Cerebellar cortex (tissue), 1 donor: ENCODE results near the gene TNFRSF6B.

Experiments
- DNase-seq: peaks from one replicate; pipeline ENCODE4 v3.0.0-alpha.2; 2015; ENCODE audit warnings: low spot score

The TNFRSF6B gene

DNA sequence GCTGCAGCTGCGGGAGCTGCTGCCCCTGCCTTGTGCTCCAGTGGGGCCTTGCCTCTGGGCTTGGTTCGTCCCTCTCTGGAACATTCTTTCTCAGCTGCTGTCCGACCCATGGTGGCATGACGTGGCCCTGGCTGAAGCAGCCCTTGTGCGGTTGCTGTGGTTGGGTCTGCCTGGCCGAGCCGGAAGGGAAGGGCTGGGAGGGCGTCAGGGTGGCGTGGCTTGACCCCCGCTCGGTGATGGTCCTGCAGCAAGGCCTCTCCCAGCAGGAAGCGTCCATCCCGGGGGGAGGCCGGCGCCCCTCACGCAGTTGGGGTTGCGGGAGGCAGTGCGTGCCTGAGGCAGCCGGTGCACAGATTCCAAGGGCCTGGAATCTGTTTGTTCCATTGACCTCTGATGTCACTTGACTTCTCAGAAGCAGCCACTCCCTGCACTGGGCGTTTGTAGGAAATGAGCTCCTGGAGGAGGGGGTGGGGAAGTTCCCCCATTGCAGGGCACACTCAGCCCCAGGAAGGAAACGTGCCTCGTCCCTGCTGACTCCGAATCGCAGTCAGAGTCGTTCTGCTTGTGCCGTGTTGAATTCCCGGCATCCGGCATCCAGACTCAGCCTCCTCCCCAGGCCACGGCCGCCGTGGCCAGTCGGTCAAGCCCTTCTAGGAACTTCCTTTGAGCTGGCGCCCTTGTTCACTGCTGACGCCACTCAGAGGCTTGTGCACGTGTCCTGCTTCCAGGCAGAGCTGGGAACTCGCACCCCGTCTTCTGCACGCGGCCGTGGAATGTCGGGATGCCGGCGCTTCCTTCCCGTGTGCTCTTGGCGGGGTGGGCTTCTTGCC is 9.7 kb upstream of the TNFRSF6B start:
- DNase-seq, result no peak

DNA sequence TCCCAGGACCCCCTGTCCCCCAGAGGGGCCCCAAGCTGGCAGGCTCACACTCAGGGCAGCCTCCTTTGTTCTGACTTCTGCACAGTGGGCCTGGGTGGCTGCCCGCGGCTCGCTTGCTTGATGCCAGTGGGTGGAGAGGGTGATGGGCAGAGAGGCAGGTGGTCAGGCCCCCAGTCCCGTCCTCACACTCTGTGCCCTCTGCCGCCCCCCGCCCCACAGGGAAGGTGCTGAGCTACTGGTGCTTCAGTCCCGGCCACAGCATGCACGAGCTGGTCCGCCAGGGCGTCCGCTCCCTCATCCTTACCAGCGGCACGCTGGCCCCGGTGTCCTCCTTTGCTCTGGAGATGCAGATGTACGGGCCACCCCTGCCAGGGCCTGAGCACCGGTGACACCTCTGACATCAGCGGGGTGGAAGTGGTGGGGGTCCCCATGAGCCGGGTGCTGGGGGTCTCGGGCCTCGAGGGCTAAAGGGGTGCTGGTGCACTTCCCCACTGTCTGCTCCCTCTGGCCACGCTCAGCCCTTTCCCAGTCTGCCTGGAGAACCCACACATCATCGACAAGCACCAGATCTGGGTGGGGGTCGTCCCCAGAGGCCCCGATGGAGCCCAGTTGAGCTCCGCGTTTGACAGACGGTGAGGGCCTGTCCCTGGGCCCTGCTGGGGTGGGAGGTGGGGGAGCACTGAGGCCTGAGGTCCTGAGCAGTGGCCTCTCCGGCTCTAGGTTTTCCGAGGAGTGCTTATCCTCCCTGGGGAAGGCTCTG is 8.9 kb upstream of the TNFRSF6B start:
- DNase-seq, result no peak

DNA sequence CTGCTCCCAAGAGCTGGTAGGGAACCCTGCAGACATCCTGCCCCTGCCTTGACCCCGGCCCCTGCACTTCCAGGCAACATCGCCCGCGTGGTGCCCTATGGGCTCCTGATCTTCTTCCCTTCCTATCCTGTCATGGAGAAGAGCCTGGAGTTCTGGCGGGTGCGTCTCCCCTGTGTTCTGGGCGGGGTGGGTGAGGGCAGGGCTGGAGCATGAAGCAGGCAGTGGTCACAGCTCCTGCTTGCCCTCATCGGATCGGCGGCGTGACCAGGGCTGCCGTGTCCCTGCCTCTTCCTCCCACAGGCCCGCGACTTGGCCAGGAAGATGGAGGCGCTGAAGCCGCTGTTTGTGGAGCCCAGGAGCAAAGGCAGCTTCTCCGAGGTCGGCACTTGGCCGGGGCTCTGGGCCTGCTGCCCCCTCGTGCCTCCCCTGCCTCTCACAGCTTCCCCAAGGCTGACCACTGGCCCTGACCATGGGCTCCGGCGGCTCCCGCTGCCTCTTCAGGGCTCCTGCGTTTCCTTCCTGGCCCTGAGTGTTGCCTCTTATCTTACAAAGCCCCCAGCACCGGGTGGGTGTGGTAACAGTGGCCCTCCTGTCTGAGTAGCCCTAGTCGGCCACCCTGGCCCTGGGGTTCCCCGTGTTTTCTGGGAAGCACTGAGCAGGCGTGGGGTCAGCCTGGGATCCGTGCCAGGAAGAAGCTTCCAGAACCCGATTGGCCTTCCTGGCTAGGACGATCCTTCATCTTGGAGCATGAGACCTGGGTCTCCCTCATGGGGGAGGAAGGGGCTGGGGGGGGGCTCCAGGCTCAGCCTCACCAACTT is 8.0 kb upstream of the TNFRSF6B start:
- no peak for DNase-seq

DNA sequence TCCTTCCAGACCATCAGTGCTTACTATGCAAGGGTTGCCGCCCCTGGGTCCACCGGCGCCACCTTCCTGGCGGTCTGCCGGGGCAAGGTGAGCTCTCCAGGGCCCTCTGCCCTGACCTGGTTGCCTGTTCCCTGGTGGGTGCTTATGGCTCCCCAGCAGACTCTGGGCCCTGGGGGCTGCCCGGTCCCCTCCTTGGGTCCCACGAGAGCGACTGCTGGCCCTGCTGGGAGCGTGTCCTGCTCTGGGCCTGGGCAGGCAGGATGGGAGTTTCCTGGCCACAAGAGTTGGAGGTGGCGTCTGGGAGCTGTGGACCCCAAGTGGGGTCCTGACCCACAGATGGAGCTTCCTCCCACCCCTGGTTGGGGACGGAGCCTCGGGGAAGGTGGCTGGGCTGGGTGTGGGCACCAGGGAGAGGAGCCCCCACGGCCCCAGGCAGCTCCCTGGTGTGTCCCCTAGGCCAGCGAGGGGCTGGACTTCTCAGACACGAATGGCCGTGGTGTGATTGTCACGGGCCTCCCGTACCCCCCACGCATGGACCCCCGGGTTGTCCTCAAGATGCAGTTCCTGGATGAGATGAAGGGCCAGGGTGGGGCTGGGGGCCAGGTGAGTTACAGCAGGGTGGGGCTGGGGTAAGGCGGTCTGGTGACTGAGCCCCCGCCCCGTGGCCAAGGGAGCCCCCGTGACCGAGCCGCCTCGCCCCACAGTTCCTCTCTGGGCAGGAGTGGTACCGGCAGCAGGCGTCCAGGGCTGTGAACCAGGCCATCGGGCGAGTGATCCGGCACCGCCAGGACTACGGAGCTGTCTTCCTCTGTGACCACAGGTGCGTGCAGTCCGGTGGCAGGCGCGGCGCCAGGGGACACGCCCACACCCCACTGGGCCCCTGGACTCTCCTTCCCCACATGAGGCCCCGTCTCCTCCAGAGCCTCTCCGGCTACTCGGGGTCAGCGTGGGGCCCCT is 7.1 kb upstream of the TNFRSF6B start:
- no peak for DNase-seq

DNA sequence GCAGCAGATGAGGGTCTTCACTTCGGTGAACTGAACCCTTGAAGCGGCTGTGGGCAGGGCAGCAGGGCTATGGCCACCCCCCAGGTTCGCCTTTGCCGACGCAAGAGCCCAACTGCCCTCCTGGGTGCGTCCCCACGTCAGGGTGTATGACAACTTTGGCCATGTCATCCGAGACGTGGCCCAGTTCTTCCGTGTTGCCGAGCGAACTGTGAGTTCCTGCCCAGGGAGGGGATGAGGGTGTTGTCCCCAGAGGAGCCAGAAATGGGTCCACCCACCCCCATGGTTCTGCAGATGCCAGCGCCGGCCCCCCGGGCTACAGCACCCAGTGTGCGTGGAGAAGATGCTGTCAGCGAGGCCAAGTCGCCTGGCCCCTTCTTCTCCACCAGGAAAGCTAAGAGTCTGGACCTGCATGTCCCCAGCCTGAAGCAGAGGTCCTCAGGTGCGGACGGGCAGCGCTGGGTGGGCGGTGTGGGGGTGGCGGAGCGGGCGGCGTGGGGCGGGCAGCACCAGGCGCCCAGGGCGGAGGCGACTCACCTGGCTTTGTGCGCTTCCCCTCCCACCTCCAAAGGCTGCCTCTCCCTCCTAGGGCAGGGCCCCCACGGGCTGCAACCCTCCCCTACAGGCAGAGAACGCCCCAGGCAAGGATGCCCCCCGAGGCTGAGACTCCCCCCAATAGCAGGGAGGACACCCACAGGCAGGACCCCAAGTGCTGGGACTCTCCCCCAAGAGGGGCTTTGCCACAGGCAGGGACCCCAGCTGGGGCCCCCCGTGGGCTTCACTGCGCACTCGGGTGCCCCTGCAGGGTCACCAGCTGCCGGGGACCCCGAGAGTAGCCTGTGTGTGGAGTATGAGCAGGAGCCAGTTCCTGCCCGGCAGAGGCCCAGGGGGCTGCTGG is 6.2 kb upstream of the TNFRSF6B start:
- no peak for DNase-seq

DNA sequence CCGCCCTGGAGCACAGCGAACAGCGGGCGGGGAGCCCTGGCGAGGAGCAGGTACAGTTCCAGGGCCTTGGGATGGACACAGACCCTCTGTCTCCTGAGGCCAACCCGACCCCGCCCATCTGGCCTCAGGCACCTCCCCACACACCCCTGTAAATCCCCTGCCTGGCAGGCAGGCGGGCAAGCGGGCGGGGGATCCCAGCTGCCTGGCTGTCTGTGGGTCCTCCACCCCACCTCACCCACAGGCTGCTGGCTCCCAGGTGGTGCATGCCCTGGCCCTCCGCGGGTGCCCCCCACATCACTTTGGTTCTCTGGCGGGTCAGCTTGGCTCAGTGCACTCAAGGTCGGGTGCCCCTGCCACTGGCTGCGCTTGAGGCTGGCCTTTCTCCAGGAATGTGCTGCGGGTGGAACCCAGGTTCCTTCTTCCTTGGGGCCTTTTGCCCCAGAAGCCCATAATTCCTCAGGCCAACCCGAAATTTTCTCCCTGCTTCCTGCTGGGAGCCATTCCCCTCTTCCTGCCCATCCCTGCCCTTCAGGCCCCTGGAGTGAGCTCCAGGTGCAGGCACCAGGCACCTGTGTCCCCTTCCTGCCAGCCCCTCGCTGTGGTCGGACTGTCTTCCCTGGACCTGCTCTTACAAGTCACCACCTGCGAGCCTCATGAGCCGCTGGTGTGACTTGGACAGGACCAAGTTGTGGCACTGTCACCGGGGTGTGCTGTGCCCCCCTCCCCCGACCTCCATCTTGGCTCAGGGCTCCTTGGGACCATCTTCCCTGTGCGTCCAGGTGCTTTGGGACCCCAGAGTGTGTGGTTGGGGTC is 5.3 kb upstream of the TNFRSF6B start:
- DNase-seq, result no peak

DNA sequence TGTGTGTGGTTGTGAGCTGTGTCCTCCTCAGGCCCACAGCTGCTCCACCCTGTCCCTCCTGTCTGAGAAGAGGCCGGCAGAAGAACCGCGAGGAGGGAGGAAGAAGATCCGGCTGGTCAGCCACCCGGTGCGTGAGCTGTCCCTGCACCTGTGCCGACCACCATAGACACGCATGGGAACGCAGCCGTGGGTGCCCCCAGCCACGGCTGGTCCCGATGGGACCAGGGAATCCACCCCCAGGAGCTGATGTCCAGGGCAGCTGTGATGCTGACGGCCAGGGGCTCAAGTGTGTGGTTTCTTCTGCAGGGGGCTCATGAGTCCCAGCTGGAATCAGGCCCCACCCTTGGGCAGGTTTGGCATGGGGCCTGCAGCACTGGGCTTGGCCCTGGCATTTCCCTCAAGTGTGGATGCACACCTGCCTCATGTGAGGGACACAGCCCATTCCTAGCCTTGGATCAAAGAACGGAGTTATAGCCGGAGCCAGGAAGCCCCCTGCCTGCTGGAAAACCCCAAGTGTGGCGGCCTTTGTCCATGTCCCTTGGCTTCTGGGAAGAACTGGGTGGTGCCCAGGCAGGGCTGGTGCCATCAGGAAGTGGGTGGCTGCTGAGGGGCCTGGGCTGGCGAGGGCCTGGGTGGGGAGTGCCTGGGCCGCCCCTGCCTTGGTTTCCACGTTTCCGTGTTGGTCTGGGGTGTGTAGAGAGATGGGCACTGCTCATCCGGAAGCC is 4.6 kb upstream of the TNFRSF6B start:
- no peak for DNase-seq

DNA sequence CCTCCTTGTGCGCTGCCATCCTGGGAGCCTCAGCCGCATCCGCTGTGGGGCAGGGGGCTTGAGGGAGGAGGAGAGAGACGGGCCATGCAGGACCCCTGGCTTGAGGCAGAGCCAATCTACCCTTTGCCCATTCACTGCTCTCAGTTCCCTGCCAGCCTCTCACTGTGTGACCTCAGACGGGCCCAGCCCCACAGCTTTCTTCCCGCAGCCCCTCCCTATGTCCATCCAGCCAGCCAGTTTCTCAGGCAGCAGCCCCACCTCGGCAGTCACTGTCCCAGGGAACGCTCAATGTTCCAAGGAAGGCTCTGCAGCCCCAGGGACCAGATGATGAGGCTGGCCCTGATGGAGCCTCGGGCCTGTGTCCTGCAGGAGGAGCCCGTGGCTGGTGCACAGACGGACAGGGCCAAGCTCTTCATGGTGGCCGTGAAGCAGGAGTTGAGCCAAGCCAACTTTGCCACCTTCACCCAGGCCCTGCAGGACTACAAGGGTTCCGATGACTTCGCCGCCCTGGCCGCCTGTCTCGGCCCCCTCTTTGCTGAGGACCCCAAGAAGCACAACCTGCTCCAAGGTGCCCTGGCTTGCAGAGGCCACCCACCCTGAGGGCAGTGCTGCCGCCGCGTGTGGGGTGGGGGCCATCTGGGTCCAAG is 3.9 kb upstream of the TNFRSF6B start:
- peak; percentile 42 for DNase-seq

DNA sequence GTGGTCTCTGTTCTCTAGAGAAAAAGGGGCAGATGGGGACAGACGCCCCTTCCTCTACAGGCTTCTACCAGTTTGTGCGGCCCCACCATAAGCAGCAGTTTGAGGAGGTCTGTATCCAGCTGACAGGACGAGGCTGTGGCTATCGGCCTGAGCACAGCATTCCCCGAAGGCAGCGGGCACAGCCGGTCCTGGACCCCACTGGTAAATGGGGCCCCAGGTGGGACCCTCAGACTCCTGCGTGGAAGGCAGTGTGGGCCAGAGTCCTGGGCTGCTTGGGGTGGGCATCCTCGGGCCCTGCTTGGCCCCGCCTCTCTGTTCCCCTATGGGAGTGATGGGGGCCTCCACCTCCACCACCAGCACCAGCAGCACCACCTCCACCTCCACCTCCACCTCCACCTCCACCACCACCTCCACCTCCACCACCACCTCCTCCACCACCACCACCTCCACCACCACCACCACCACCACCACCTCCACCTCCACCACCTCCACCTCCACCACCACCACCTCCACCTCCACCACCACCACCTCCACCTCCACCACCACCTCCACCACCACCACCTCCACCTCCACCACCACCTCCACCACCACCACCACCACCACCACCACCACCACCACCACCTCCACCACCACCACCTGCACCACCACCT is 3.2 kb upstream of the TNFRSF6B start:
- DNase-seq, result no peak

DNA sequence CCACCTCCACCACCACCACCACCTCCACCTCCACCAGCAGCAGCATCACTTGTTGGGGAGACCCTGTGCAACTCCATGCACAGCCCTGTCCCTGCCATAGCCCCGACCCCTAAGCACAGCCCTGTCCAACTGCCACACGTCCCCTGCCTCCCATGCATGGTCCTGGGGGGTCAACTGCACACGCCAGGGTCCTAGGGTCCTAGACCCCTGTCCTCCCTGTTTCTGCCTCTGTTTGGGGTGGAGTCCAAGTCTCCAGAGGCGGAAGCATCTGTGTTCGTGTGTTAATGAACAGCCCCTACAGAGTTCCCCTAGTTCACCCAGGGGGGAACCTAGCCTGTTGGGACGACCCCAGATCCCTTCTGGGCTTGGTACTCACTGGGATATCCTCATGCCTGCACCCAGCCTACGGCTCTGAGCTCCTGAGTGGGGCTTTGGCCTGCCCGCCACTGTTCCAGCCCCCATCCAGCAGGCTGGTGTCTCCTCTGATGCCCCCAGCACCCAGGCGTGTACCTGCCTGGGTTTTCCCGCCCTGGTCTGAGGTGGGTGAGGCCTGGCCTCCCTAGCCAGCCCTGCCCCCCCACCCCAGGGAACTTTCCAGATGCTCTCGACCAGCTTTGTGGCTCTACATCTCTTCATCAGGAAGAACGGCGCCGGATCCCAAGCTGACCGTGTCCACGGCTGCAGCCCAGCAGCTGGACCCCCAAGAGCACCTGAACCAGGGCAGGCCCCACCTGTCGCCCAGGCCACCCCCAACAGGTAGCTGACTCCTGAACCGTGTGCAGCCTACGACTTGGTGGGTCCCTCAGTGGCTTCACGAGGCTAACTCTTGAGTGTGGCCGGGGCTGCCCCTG is 2.5 kb upstream of the TNFRSF6B start:
- DNase-seq, result no peak

DNA sequence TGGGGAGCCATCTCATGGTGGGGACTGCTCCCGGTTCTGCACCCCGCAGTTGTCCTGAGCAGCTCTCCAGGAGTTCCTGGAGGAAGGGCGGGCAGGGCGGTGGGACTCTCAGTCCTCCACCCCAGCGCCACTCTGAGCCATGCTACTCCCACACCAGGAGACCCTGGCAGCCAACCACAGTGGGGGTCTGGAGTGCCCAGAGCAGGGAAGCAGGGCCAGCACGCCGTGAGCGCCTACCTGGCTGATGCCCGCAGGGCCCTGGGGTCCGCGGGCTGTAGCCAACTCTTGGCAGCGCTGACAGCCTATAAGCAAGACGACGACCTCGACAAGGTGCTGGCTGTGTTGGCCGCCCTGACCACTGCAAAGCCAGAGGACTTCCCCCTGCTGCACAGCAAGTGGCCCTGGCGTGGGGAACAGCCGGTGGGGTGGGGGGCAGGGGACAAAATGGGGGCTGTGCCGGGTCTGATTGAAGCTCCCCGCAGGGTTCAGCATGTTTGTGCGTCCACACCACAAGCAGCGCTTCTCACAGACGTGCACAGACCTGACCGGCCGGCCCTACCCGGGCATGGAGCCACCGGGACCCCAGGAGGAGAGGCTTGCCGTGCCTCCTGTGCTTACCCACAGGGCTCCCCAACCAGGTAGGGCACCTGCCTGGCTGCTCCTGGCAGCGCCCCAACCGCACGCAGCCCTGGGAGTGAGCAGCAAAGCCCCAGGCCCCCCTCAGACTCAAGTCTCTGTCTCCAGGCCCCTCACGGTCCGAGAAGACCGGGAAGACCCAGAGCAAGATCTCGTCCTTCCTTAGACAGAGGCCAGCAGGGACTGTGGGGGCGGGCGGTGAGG is 1.6 kb upstream of the TNFRSF6B start:
- DNase-seq, result no peak

DNA sequence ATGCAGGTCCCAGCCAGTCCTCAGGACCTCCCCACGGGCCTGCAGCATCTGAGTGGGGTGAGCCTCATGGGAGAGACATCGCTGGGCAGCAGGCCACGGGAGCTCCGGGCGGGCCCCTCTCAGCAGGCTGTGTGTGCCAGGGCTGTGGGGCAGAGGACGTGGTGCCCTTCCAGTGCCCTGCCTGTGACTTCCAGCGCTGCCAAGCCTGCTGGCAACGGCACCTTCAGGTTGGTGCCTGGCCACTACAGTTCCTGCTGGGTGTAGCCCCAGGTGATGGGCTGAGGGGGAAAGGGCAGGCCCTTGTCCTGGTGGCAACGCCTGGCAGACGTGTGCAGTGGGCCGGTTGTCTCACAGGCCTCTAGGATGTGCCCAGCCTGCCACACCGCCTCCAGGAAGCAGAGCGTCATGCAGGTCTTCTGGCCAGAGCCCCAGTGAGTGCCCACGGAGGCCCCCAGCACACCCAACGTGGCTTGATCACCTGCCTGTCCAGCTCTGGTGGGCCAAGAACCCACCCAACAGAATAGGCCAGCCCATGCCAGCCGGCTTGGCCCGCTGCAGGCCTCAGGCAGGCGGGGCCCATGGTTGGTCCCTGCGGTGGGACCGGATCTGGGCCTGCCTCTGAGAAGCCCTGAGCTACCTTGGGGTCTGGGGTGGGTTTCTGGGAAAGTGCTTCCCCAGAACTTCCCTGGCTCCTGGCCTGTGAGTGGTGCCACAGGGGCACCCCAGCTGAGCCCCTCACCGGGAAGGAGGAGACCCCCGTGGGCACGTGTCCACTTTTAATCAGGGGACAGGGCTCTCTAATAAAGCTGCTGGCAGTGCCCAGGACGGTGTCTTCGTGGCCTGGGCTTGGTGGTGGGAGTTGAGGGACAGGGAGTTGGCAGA is 787 bp upstream of the TNFRSF6B start:
- DNase-seq, result no peak

DNA sequence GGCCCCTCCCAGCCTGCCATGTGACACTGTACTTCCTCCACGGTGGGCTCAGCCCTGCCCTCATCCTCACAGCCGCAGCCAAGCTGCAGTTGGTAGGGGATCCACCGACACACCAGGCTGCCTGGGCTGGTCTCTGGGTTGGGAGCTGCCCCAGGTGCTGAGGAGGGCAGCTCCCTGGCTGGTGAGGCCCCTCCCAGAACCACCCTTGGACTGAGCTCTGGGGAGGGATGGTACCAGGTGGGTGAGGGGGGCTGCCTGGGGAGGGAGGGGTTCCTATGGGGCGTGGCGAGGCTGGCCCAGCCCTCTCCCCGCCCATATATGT is 185 bp upstream of the TNFRSF6B start:
- no peak for DNase-seq

DNA sequence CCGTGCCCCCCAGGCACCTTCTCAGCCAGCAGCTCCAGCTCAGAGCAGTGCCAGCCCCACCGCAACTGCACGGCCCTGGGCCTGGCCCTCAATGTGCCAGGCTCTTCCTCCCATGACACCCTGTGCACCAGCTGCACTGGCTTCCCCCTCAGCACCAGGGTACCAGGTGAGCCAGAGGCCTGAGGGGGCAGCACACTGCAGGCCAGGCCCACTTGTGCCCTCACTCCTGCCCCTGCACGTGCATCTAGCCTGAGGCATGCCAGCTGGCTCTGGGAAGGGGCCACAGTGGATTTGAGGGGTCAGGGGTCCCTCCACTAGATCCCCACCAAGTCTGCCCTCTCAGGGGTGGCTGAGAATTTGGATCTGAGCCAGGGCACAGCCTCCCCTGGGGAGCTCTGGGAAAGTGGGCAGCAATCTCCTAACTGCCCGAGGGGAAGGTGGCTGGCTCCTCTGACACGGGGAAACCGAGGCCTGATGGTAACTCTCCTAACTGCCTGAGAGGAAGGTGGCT is 960 bp downstream of the TNFRSF6B start:
- no peak for DNase-seq
